Left ventricle myocardium inferior (tissue), 1 donor: ENCODE measurements around the gene USP10. TPM values are rescaled to one million over a fixed set of nuclear protein-coding genes. Genes with fewer than 3 reads are reported as not detected.
A peak's percentile ranks its signal among the peaks of the same experiment; 100 is the strongest.
"Not testable (repeated sequence)": the region's sequence is repeated elsewhere in the genome, so short reads cannot be mapped to it uniquely, and the experiment has no call there.

Experiments
- DNase-seq: peaks from one replicate; pipeline ENCODE4 v3.0.0-alpha.2; 2020
- H3K27ac ChIP-seq: fragments of 200-600 bp; replicated peaks from 2 replicates; pipeline ENCODE4 v1.8.0; 2021
- H3K27me3 ChIP-seq: fragments of 200-600 bp; 2 replicates; pipeline ENCODE4 v1.8.0; 2021; ENCODE audit warnings: low read depth
- H3K36me3 ChIP-seq: fragments of 200-600 bp; 2 replicates; pipeline ENCODE4 v1.8.0; 2021
- H3K4me1 ChIP-seq: fragments of 200-600 bp; 2 replicates; pipeline ENCODE4 v1.8.0; 2021
- H3K4me3 ChIP-seq: fragments of 200-600 bp; 2 replicates; pipeline ENCODE4 v1.8.0; 2021; ENCODE audit warnings: mild to moderate bottlenecking, moderate library complexity
- H3K9me3 ChIP-seq: fragments of 200-600 bp; replicated peaks from 2 replicates; pipeline ENCODE4 v1.8.0; 2021
- CTCF ChIP-seq: fragments of 200-600 bp; IDR thresholded peaks from 2 replicates; pipeline ENCODE4 v1.8.0; 2021; ENCODE audit warnings: antibody characterized with exemption, mild to moderate bottlenecking, borderline replicate concordance
- intact Hi-C: fragments of 100-400 bp; cut with micrococcal nuclease; formaldehyde crosslinking; loops from one replicate; pipeline ENCODE4 v1.11.0; 2022
- total RNA-seq: library from RNA; stranded (reverse); fragmentation: NEBNext Ultra II Directional; extraction: Animal tissue kit (Norgen Biotek cat#: 25700); gene quantifications from one replicate; pipeline ENCODE4 v1.2.1, GENCODE V29; 2021
- donor health status: DM: no; HTN: yes; CAD: no; lungs with severe emphysema.

The USP10 gene
- total RNA-seq, 1 donor from 2014 or later, result 66.7 TPM

- intact Hi-C loops, result no loop called here
- Histone ChIP-seq H3K9me3 (no peaks in the 10 kb centered on the region), H3K4me3 (no peak overlapping the region), H3K36me3 (no peaks in the 10 kb centered on the region), H3K27ac (no peak overlapping the region), H3K27me3 (no peaks in the 10 kb centered on the region), H3K4me1 (no peaks in the 10 kb centered on the region)
- no peak for TF ChIP-seq CTCF
- DNase-seq, result no peak
These were observed 7.2 kb upstream of the USP10 start for GRCh38 chr16:84692451-84693214.

GRCh38 chr16:84693869-84694268 is 5.9 kb upstream of the USP10 start:
- H3K4me3 ChIP-seq, DNase-seq, H3K9me3 ChIP-seq, intact Hi-C loops, H3K27me3 ChIP-seq, H3K4me1 ChIP-seq, H3K36me3 ChIP-seq, H3K27ac ChIP-seq: not testable (repeated sequence)

- Histone ChIP-seq H3K4me1 (peaks cover 8% of the 10 kb centered on the region), H3K36me3 (no peaks in the 10 kb centered on the region), H3K27ac (no peak overlapping the region), H3K9me3 (no peaks in the 10 kb centered on the region), H3K27me3 (no peaks in the 10 kb centered on the region), H3K4me3 (no peak overlapping the region)
- no peak for DNase-seq
- intact Hi-C loops, result no loop called here
- TF ChIP-seq CTCF, result no peak
These were observed 4.8 kb upstream of the USP10 start for GRCh38 chr16:84694980-84695379.

- Histone ChIP-seq H3K36me3 (no peaks in the 10 kb centered on the region), H3K4me1 (peaks cover 50% of the 10 kb centered on the region), H3K27me3 (no peaks in the 10 kb centered on the region), H3K27ac (peak overlapping the region; percentile 90), H3K9me3 (no peaks in the 10 kb centered on the region), H3K4me3 (peak overlapping the region; percentile 100)
- no peak for DNase-seq
- TF ChIP-seq CTCF, result no peak
- intact Hi-C loops, result no loop called here
These were observed 571 bp upstream of the USP10 start for GRCh38 chr16:84699147-84699711.

- peak overlapping the region; percentile 100 for H3K4me3 ChIP-seq
- TF ChIP-seq CTCF, result no peak
- DNase-seq, result no peak
These were observed 873 bp downstream of the USP10 start for GRCh38 chr16:84700446-84701300.

More at GRCh38 chr16:84700446-84701300, 873 bp downstream of the USP10 start:
- Histone ChIP-seq H3K36me3 (no peaks in the 10 kb centered on the region), H3K27me3 (no peaks in the 10 kb centered on the region), H3K9me3 (no peaks in the 10 kb centered on the region), H3K27ac (peak overlapping the region; percentile 90), H3K4me1 (peaks cover 64% of the 10 kb centered on the region)
- intact Hi-C loops, result no loop called here
